Smooth muscle cell of the brain vasculature (primary cell): ENCODE results near the gene EML4.

Source experiments
- DNase-seq: peaks from one replicate; pipeline ENCODE4 v3.0.0-alpha.2; 2012; ENCODE audit warnings: low read depth, low spot score

Gene EML4

GRCh38 chr2:42194428-42194827 is 25.3 kb downstream of the EML4 start:
- DNase-seq, result no peak

- DNase-seq, result no peak
These were observed 26.4 kb downstream of the EML4 start for GRCh38 chr2:42195559-42195958.

- DNase-seq, result no peak
These were observed 26.9 kb downstream of the EML4 start for GRCh38 chr2:42196070-42196402.

GRCh38 chr2:42196403-42197267 is 27.5 kb downstream of the EML4 start:
- peak; percentile 24 for DNase-seq

GRCh38 chr2:42197792-42198191 is 28.6 kb downstream of the EML4 start:
- DNase-seq, result no peak

GRCh38 chr2:42198466-42198865 is 29.3 kb downstream of the EML4 start:
- DNase-seq, result no peak

GRCh38 chr2:42199002-42199401 is 29.8 kb downstream of the EML4 start:
- DNase-seq, result no peak

GRCh38 chr2:42199626-42200025 is 30.5 kb downstream of the EML4 start:
- DNase-seq, result no peak

GRCh38 chr2:42200926-42201855 is 32.0 kb downstream of the EML4 start:
- DNase-seq, result no peak

GRCh38 chr2:42202634-42203008 is 33.5 kb downstream of the EML4 start:
- DNase-seq, result no peak

GRCh38 chr2:42203792-42204191 is 34.6 kb downstream of the EML4 start:
- no peak for DNase-seq

- no peak for DNase-seq
These were observed 36.2 kb downstream of the EML4 start for GRCh38 chr2:42205337-42205736.

GRCh38 chr2:42207826-42208225 is 38.7 kb downstream of the EML4 start:
- DNase-seq, result no peak

- DNase-seq, result no peak
These were observed 41.0 kb downstream of the EML4 start for GRCh38 chr2:42210203-42210602.

GRCh38 chr2:42211291-42211690 is 42.1 kb downstream of the EML4 start:
- no peak for DNase-seq

GRCh38 chr2:42214669-42215068 is 45.5 kb downstream of the EML4 start:
- DNase-seq, result no peak

GRCh38 chr2:42216694-42217093 is 47.5 kb downstream of the EML4 start:
- no peak for DNase-seq

- no peak for DNase-seq
These were observed 48.2 kb downstream of the EML4 start for GRCh38 chr2:42217307-42217706.

- DNase-seq, result no peak
These were observed 48.8 kb downstream of the EML4 start for GRCh38 chr2:42217914-42218313.

GRCh38 chr2:42218712-42219111 is 49.6 kb downstream of the EML4 start:
- no peak for DNase-seq

- no peak for DNase-seq
These were observed 50.0 kb downstream of the EML4 start for GRCh38 chr2:42219160-42219559.

- DNase-seq, result no peak
These were observed 51.4 kb downstream of the EML4 start for GRCh38 chr2:42220566-42220965.
